ENCODE measurements around the gene ARHGAP8. TPM values are rescaled to one million over a fixed set of nuclear protein-coding genes. Genes with fewer than 3 reads are reported as not detected.

ARHGAP8 gene
- total and polyA plus RNA-seq, 2 experiments from 2014 or later = 24.0 to 50.4 TPM

DNA sequence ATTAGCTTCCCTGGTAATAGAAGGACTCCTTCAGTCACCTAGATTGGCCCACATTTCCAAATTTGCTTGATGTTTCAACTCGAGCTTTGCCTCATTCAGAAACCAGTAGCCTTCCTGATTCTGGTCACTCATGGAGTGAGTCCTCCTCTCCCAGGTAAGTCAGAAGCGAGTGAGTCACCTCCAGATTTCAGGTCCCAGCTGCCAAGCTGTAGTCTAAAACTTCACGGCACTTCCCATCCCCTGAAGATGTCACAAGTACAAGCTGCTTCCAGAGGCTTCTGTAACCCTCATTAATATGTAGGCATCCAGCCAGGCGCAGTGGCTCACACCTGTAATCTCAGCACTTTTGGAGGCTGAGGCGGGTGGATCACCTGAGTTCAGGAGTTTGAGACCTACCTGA is 23.5 kb downstream of the ARHGAP8 start:
- Histone ChIP-seq H3K4me1 (ENCODE audit: insufficient read depth) (no peaks in the 10 kb centered on the region), H2AFZ (no peak overlapping the region), H3K27me3 (no peaks in the 10 kb centered on the region), H3K9me3 (ENCODE audit: low read depth) (peaks cover 7% of the 10 kb centered on the region), H3K4me2 (no peak overlapping the region), H4K20me1 (ENCODE audit: insufficient read depth, poor library complexity, severe bottlenecking) (no peaks in the 10 kb centered on the region), H3K9me2 (replicated peaks; ENCODE audit: insufficient read depth) (no peaks in the 10 kb centered on the region), H3K36me3 (replicated peaks; ENCODE audit: insufficient read depth, low read depth) (no peaks in the 10 kb centered on the region), H3K4me3 (no peak overlapping the region), H3K27ac (no peak overlapping the region), H3K79me2 (peaks cover 22% of the 10 kb centered on the region)
- WGBS (ENCODE audit: low lambda C conversion rate, missing lambda C conversion rate) = 96% methylated on average over 5 of the region's 5 CpGs
- no peak for TF ChIP-seq EZH2 (IDR thresholded peaks at IDR 0.05; ENCODE audit: borderline replicate concordance)
- TF ChIP-seq EZH2phosphoT487 (IDR thresholded peaks at IDR 0.05; ENCODE audit: low read depth, severe bottlenecking, unreplicated experiment) = no peak
- TF ChIP-seq, protein P1, sequence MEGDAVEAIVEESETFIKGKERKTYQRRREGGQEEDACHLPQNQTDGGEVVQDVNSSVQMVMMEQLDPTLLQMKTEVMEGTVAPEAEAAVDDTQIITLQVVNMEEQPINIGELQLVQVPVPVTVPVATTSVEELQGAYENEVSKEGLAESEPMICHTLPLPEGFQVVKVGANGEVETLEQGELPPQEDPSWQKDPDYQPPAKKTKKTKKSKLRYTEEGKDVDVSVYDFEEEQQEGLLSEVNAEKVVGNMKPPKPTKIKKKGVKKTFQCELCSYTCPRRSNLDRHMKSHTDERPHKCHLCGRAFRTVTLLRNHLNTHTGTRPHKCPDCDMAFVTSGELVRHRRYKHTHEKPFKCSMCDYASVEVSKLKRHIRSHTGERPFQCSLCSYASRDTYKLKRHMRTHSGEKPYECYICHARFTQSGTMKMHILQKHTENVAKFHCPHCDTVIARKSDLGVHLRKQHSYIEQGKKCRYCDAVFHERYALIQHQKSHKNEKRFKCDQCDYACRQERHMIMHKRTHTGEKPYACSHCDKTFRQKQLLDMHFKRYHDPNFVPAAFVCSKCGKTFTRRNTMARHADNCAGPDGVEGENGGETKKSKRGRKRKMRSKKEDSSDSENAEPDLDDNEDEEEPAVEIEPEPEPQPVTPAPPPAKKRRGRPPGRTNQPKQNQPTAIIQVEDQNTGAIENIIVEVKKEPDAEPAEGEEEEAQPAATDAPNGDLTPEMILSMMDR (IDR thresholded peaks at IDR 0.05; ENCODE audit: poor library complexity) = no peak
- DNase-seq (ENCODE audit: low spot score) = no peak

DNA sequence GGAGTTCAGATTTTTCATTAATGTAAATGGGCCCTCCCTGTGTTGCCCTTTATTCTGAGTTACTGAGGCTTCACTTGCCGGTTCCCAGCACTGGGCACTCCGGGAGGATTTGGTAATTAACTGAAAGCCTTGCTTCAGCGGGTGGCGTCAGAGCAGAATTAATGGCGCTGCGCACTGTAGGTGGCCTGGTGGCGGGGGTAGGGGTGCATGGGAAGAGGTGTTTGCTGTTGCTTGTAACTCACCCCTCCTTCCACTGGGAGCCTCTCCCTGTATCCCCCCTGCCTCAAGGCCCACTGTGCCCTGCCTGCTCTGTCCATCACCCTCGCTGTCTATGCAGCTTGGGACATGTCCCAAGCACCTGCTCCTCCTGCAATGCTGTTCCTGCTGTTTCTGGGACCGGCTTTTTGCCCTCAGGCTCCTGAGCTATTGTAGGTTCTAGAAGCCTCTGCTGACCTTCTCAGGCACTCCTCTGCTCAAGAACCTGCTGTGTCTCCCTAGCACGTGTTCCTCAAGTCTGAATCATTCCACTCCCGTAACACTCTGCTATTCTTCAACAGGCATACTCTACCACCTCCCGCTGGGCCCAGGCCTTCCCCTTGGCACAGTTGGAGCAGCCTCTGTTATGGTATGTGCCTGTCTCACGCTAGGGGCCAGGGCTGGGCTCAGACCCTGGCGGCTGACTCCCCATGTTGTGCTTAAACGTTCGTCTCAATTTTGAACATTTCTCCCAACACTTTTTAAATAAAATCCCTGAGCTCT is 24.4 kb downstream of the ARHGAP8 start:
- H3K4me1 ChIP-seq (ENCODE audit: insufficient read depth) = no peaks in the 10 kb centered on the region
- H4K20me1 ChIP-seq (ENCODE audit: insufficient read depth, poor library complexity, severe bottlenecking) = no peaks in the 10 kb centered on the region
- no peak overlapping the region for H3K27ac ChIP-seq
- 92% methylated on average over 16 of the region's 16 CpGs for WGBS (ENCODE audit: low lambda C conversion rate, missing lambda C conversion rate)
- H3K4me3 ChIP-seq = no peak overlapping the region
- H3K79me2 ChIP-seq = peaks cover 25% of the 10 kb centered on the region
- H2AFZ ChIP-seq = no peak overlapping the region
- no peak overlapping the region for H3K4me2 ChIP-seq
- no peaks in the 10 kb centered on the region for H3K36me3 ChIP-seq (replicated peaks; ENCODE audit: insufficient read depth, low read depth)
- no peak for DNase-seq (ENCODE audit: low spot score)
- peaks cover 7% of the 10 kb centered on the region for H3K9me3 ChIP-seq (ENCODE audit: low read depth)
- no peaks in the 10 kb centered on the region for H3K27me3 ChIP-seq
- H3K9me2 ChIP-seq (replicated peaks; ENCODE audit: insufficient read depth) = no peaks in the 10 kb centered on the region
- TF ChIP-seq EZH2phosphoT487 (IDR thresholded peaks at IDR 0.05; ENCODE audit: low read depth, severe bottlenecking, unreplicated experiment) = no peak
- TF ChIP-seq, protein P1 (IDR thresholded peaks at IDR 0.05; ENCODE audit: poor library complexity) = no peak
- no peak for TF ChIP-seq EZH2 (IDR thresholded peaks at IDR 0.05; ENCODE audit: borderline replicate concordance)

DNA sequence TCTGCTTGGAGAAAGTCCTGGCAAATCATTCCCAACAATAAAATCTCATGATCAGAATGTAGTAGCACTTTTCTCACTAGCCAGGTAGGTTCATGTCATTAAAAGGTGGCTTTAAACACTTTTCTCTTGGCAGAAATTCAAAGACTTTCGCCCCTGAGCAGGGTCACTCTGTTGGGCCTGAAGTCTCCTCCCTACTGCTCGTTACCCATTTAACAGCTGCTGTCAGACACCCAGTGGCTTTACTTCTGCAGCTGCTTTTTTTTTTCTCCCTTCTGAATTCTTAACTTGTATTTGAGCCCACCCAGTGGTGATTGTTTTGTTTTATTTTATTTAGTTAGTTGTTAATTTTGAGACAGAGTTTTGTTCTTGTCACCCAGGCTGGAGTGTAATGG is 25.0 kb downstream of the ARHGAP8 start:
- Histone ChIP-seq H2AFZ (no peak overlapping the region), H3K9me3 (ENCODE audit: low read depth) (peaks cover 7% of the 10 kb centered on the region), H3K27me3 (no peaks in the 10 kb centered on the region), H3K4me1 (ENCODE audit: insufficient read depth) (no peaks in the 10 kb centered on the region), H3K79me2 (peaks cover 24% of the 10 kb centered on the region), H3K4me3 (no peak overlapping the region), H3K9me2 (replicated peaks; ENCODE audit: insufficient read depth) (no peaks in the 10 kb centered on the region), H3K4me2 (no peak overlapping the region), H3K36me3 (replicated peaks; ENCODE audit: insufficient read depth, low read depth) (no peaks in the 10 kb centered on the region), H3K27ac (no peak overlapping the region), H4K20me1 (ENCODE audit: insufficient read depth, poor library complexity, severe bottlenecking) (no peaks in the 10 kb centered on the region)
- WGBS (ENCODE audit: low lambda C conversion rate, missing lambda C conversion rate) = 77% methylated on average over 2 of the region's 2 CpGs
- no peak for TF ChIP-seq EZH2phosphoT487 (IDR thresholded peaks at IDR 0.05; ENCODE audit: low read depth, severe bottlenecking, unreplicated experiment)
- TF ChIP-seq, protein P1 (IDR thresholded peaks at IDR 0.05; ENCODE audit: poor library complexity) = no peak
- no peak for TF ChIP-seq EZH2 (IDR thresholded peaks at IDR 0.05; ENCODE audit: borderline replicate concordance)
- no peak for DNase-seq (ENCODE audit: low spot score)

Measured in hepatocyte (in vitro differentiated cells).